ENCODE measurements around the gene L3MBTL2.

Gene L3MBTL2

DNA sequence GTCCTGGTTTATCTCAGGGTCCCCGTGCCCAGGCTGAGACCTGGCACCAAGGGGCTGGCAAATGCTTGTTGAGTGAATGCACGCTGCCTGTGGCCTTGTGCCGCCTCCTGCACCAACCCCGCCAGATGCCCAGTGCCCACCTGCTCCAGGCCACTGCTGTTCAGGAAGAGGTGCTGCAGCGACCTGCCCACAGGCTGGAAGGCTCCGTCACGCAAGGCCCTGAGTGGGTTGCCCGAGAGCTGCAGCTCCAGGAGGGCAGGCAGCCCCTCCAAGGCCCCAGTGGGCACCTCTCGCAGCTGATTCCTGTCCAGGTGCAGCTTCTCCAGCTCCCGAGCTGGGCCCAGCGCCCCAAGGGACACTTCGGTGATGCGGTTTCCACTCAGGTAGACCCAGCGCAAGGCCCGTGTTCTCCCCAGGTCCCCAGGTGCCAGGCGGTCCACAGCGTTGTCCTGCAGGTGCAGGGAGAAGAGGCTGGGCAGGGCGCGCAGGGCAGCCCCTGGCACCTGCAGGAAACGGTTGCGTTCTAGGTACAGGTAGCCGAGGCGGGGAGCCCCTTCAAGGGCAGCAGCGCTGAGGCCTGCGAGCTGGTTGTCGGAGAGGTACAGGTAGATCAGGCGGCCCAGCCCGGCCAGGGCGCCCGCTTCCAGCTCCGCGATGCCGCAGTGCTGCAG lies 32.1 kb downstream of the L3MBTL2 start:
- Histone ChIP-seq H3K27ac (ENCODE audit: low read depth, low read length) (no peak overlapping the region), H3K79me2 (ENCODE audit: control insufficient read depth, insufficient read depth, low read length, poor library complexity) (no peaks in the 10 kb centered on the region), H3K36me3 (ENCODE audit: control insufficient read depth in 1 of 2, insufficient read depth in 2 of 2, low read length in 2 of 2) (no peaks in the 10 kb centered on the region), H3K18ac (ENCODE audit: low read length) (no peak overlapping the region), H3K4ac (ENCODE audit: low read depth, low read length) (no peak overlapping the region), H4K12ac (ENCODE audit: low read depth, low read length) (no peak overlapping the region), H2BK5ac (ENCODE audit: low read depth, low read length, poor library complexity) (no peak overlapping the region), H4K91ac (ENCODE audit: low read depth, low read length) (no peak overlapping the region), H2BK120ac (ENCODE audit: insufficient read depth, low read length, poor library complexity) (no peak overlapping the region), H4K8ac (ENCODE audit: low read depth, low read length) (peak overlapping the region; percentile 10), H3K23ac (ENCODE audit: low read length) (no peak overlapping the region), H2AFZ (ENCODE audit: insufficient read depth, low read length, poor library complexity) (no peak overlapping the region), H3K14ac (ENCODE audit: low read length) (no peak overlapping the region), H3K4me3 (ENCODE audit: low read depth, low read length) (peak overlapping the region; percentile 58), H3K9ac (ENCODE audit: low read length) (no peak overlapping the region), H3K27me3 (ENCODE audit: insufficient read depth, low read length) (no peaks in the 10 kb centered on the region), H2AK5ac (ENCODE audit: low read length) (no peak overlapping the region), H2BK12ac (ENCODE audit: low read length) (no peak overlapping the region), H3K79me1 (ENCODE audit: low read length) (peaks cover 11% of the 10 kb centered on the region), H3K9me3 (ENCODE audit: insufficient read depth, low read depth, low read length) (no peaks in the 10 kb centered on the region), H3K4me2 (ENCODE audit: low read length) (peak overlapping the region; percentile 83), H3K4me1 (ENCODE audit: control insufficient read depth in 1 of 2, insufficient read depth in 2 of 2, low read length in 2 of 2) (peaks cover 14 to 15% of the 10 kb centered on the region in 2 experiments)
- no peak for DNase-seq
- WGBS (ENCODE audit: extremely low coverage, insufficient coverage, insufficient read length) = no CpG with 5 or more reads among the region's 33 CpGs

GRCh38 chr22:41237707-41238569 lies 32.8 kb downstream of the L3MBTL2 start:
- Histone ChIP-seq H2BK12ac (ENCODE audit: low read length) (peak overlapping the region; percentile 75), H3K18ac (ENCODE audit: low read length) (peak overlapping the region; percentile 79), H3K4me2 (ENCODE audit: low read length) (peak overlapping the region; percentile 83)

DNA sequence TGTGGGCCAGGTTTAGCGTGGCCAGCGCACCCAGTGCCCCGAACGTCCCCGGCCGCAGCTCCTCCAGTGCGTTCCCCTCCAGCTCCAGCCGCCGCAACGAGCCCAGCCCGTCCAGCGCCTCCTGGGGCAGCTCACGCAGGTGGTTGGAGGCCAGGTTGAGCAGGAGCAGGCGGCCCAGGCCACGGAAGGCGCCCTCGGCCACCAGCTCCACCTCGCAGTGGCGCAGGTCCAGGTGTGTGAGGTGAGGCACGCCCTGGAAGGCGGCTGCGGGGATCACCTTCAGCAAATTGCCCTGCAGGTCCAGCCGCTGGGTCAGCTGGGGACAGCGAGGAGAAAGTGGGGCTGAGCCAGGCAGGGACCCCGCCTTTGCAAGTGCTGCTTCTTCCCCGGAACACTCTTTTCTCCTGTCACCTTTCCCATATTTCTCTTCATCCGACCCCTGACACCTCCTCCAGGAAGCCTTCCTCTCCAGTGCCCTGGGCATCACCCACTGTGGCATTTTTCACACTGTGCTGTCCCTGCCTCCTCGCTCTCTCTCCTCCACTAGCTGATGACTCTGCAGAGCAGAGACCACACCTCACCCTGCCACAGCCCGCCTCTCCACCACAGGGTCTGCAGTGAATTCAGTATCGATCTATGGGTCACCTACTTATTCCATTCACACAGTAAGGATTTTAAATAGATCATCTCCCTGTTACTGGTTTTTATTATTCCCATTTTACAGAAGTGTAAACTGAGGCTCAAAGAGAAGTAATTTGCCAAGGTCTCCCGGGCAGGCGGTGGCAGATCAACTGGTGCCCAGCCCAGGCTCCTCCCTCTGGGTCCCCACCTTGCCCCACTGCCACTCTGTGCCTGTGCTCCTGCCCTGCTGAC lies 33.7 kb downstream of the L3MBTL2 start:
- Histone ChIP-seq H2BK120ac (ENCODE audit: insufficient read depth, low read length, poor library complexity) (peak overlapping the region; percentile 52), H2AK5ac (ENCODE audit: low read length) (peak overlapping the region; percentile 94), H4K8ac (ENCODE audit: low read depth, low read length) (peak overlapping the region; percentile 83), H2BK5ac (ENCODE audit: low read depth, low read length, poor library complexity) (no peak overlapping the region), H2AFZ (ENCODE audit: insufficient read depth, low read length, poor library complexity) (peak overlapping the region; percentile 72), H2BK12ac (ENCODE audit: low read length) (peak overlapping the region; percentile 70), H3K4me1 (ENCODE audit: control insufficient read depth in 1 of 2, insufficient read depth in 2 of 2, low read length in 2 of 2) (peaks cover 14 to 15% of the 10 kb centered on the region in 2 experiments), H3K27me3 (ENCODE audit: insufficient read depth, low read length) (no peaks in the 10 kb centered on the region), H3K4me3 (ENCODE audit: low read depth, low read length) (no peak overlapping the region), H4K12ac (ENCODE audit: low read depth, low read length) (peak overlapping the region; percentile 49), H3K79me2 (ENCODE audit: control insufficient read depth, insufficient read depth, low read length, poor library complexity) (no peaks in the 10 kb centered on the region), H3K27ac (ENCODE audit: low read depth, low read length) (no peak overlapping the region), H3K9ac (ENCODE audit: low read length) (no peak overlapping the region), H3K9me3 (ENCODE audit: insufficient read depth, low read depth, low read length) (no peaks in the 10 kb centered on the region), H3K36me3 (ENCODE audit: control insufficient read depth in 1 of 2, insufficient read depth in 2 of 2, low read length in 2 of 2) (no peaks in the 10 kb centered on the region), H3K4ac (ENCODE audit: low read depth, low read length) (peak overlapping the region; percentile 56), H3K23ac (ENCODE audit: low read length) (no peak overlapping the region), H4K91ac (ENCODE audit: low read depth, low read length) (peak overlapping the region; percentile 82), H3K18ac (ENCODE audit: low read length) (peak overlapping the region; percentile 79), H3K4me2 (ENCODE audit: low read length) (no peak overlapping the region), H3K79me1 (ENCODE audit: low read length) (peaks cover 11% of the 10 kb centered on the region), H3K14ac (ENCODE audit: low read length) (peak overlapping the region; percentile 91)
- DNase-seq = peak in 1 of 2 donors; percentile 45
- WGBS (ENCODE audit: extremely low coverage, insufficient coverage, insufficient read length) = no CpG with 5 or more reads among the region's 32 CpGs

More at GRCh38 chr22:41237707-41238569, 32.8 kb downstream of the L3MBTL2 start:
- WGBS (ENCODE audit: extremely low coverage, insufficient coverage, insufficient read length) = no CpG with 5 or more reads among the region's 97 CpGs
- Histone ChIP-seq H2BK5ac (ENCODE audit: low read depth, low read length, poor library complexity) (peak overlapping the region; percentile 12), H3K36me3 (ENCODE audit: control insufficient read depth in 1 of 2, insufficient read depth in 2 of 2, low read length in 2 of 2) (no peaks in the 10 kb centered on the region), H3K9ac (ENCODE audit: low read length) (no peak overlapping the region), H3K79me1 (ENCODE audit: low read length) (peaks cover 11% of the 10 kb centered on the region), H3K27ac (ENCODE audit: low read depth, low read length) (no peak overlapping the region), H3K4me1 (ENCODE audit: control insufficient read depth in 1 of 2, insufficient read depth in 2 of 2, low read length in 2 of 2) (peaks cover 14 to 15% of the 10 kb centered on the region in 2 experiments), H3K27me3 (ENCODE audit: insufficient read depth, low read length) (no peaks in the 10 kb centered on the region), H3K14ac (ENCODE audit: low read length) (peak overlapping the region; percentile 91), H3K4ac (ENCODE audit: low read depth, low read length) (peak overlapping the region; percentile 56), H2AK5ac (ENCODE audit: low read length) (peak overlapping the region; percentile 94), H3K9me3 (ENCODE audit: insufficient read depth, low read depth, low read length) (no peaks in the 10 kb centered on the region), H4K8ac (ENCODE audit: low read depth, low read length) (peak overlapping the region; percentile 83), H2BK120ac (ENCODE audit: insufficient read depth, low read length, poor library complexity) (peak overlapping the region; percentile 52), H4K91ac (ENCODE audit: low read depth, low read length) (peak overlapping the region; percentile 82), H2AFZ (ENCODE audit: insufficient read depth, low read length, poor library complexity) (peak overlapping the region; percentile 72), H3K79me2 (ENCODE audit: control insufficient read depth, insufficient read depth, low read length, poor library complexity) (no peaks in the 10 kb centered on the region), H4K12ac (ENCODE audit: low read depth, low read length) (peak overlapping the region; percentile 49), H3K23ac (ENCODE audit: low read length) (no peak overlapping the region), H3K4me3 (ENCODE audit: low read depth, low read length) (peak overlapping the region; percentile 58)
- peak; percentile 87 to 91 for DNase-seq
